ENCODE measurements around the gene HBE1.

- TF ChIP-seq CTCF (IDR thresholded peaks at IDR 0.05; ENCODE audit: insufficient read depth, low read depth, low read length): no peak
- no peak for TF ChIP-seq EZH2 (IDR thresholded peaks at IDR 0.05; ENCODE audit: insufficient read depth, low read length)
These were observed 30.7 kb downstream of the HBE1 start for GRCh38 chr11:5239046-5239445.
